HEK293T (cell line): ENCODE data around the gene FAM120A.

Experiments used
- CTCF ChIA-PET: fragments of 350-600 bp; formaldehyde crosslinking; extraction: SDS; loops from one replicate; lab custom pipeline; 2021; ENCODE audit warnings: antibody characterized with exemption, inconsistent platforms; lab: Yijun Ruan, JAX
- POLR2A ChIA-PET: fragments of 350-600 bp; formaldehyde crosslinking; extraction: SDS; loops from one replicate; lab custom pipeline; 2020; ENCODE audit warnings: antibody characterized with exemption, inconsistent platforms; lab: Yijun Ruan, JAX
- DNase-seq: peaks from one replicate; pipeline ENCODE4 v3.0.0; 2012; ENCODE audit warnings: mixed read lengths; ENCODE audit errors: extremely low spot score
- ARNT ChIP-seq: fragments of 450-650 bp; IDR thresholded peaks from 2 replicates; pipeline ENCODE4 v1.6.1; 2017; ENCODE audit warnings: mild to moderate bottlenecking
- BHLHE40 ChIP-seq: fragments of 450-650 bp; IDR thresholded peaks from 2 replicates; pipeline ENCODE4 v1.6.1; 2016; ENCODE audit warnings: mild to moderate bottlenecking, moderate library complexity, borderline replicate concordance
- CTBP1 ChIP-seq: fragments of 450-650 bp; IDR thresholded peaks from 2 replicates; pipeline ENCODE4 v1.6.1; 2016; ENCODE audit warnings: borderline replicate concordance
- ELF4 ChIP-seq: fragments of 450-650 bp; IDR thresholded peaks from 2 replicates; pipeline ENCODE4 v1.6.1; 2017; ENCODE audit warnings: antibody characterized with exemption
- FOXA1 ChIP-seq: fragments of 450-650 bp; IDR thresholded peaks from 2 replicates; pipeline ENCODE4 v1.6.1; 2016; ENCODE audit warnings: mild to moderate bottlenecking
- FOXK2 ChIP-seq: fragments of 450-650 bp; IDR thresholded peaks from 2 replicates; pipeline ENCODE4 v1.6.1; 2016; ENCODE audit warnings: mild to moderate bottlenecking
- FOXM1 ChIP-seq: fragments of 450-650 bp; IDR thresholded peaks from 2 replicates; pipeline ENCODE4 v1.6.1; 2017; ENCODE audit warnings: mild to moderate bottlenecking, borderline replicate concordance
- HDGF ChIP-seq: fragments of 450-650 bp; IDR thresholded peaks from 2 replicates; pipeline ENCODE4 v1.6.1; 2017; ENCODE audit warnings: antibody characterized with exemption, borderline replicate concordance
- L3MBTL2 ChIP-seq: fragments of 450-650 bp; conservative IDR thresholded peaks from 2 replicates; pipeline ENCODE4 v1.6.1; 2016; ENCODE audit warnings: mild to moderate bottlenecking
- LEF1 ChIP-seq: fragments of 450-650 bp; IDR thresholded peaks from 2 replicates; pipeline ENCODE4 v1.6.1; 2017; ENCODE audit warnings: mild to moderate bottlenecking, borderline replicate concordance
- NFRKB ChIP-seq: fragments of 450-650 bp; IDR thresholded peaks from 2 replicates; pipeline ENCODE4 v1.6.1; 2016; ENCODE audit warnings: mild to moderate bottlenecking, moderate library complexity
- SP1 ChIP-seq: fragments of 450-650 bp; IDR thresholded peaks from 2 replicates; pipeline ENCODE4 v1.6.1; 2017
- SUZ12 ChIP-seq: fragments of 450-650 bp; IDR thresholded peaks from 2 replicates; pipeline ENCODE4 v1.6.1; 2016; ENCODE audit warnings: mild to moderate bottlenecking
- TARDBP ChIP-seq: fragments of 450-650 bp; IDR thresholded peaks from 2 replicates; pipeline ENCODE4 v1.6.1; 2016
- ZNF384 ChIP-seq: fragments of 450-650 bp; IDR thresholded peaks from 2 replicates; pipeline ENCODE4 v1.6.1; 2016
- TF ChIP-seq, protein P1 (sequence below): fragments of 450-650 bp; IDR thresholded peaks from 2 replicates; pipeline ENCODE4 v1.6.1; 2016

Gene FAM120A

DNA sequence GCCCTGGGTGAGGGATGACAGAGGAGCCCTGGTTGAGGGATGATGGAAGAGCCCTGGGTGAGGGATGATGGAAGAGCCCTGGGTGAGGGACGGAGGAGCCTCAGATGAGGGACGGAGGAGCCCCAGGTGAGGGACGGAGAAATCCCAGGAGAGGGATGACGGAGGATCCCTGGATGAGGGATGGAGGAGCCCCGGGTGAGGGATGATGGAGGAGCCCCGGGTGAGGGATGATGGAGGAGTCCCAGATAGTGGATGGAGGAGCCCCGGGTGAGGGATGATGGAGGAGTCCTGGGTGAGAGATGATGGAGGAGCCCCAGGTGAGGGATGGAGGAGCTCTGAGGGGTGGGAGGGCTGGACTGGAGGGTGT is 135.8 kb downstream of the FAM120A start:
- TF ChIP-seq ZNF384 (no peak), NFRKB (no peak), SP1 (no peak), ARNT (no peak), ELF4 (no peak), FOXK2 (no peak)
- TF ChIP-seq, protein P1, sequence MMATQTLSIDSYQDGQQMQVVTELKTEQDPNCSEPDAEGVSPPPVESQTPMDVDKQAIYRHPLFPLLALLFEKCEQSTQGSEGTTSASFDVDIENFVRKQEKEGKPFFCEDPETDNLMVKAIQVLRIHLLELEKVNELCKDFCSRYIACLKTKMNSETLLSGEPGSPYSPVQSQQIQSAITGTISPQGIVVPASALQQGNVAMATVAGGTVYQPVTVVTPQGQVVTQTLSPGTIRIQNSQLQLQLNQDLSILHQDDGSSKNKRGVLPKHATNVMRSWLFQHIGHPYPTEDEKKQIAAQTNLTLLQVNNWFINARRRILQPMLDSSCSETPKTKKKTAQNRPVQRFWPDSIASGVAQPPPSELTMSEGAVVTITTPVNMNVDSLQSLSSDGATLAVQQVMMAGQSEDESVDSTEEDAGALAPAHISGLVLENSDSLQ: no peak
- ChIA-PET CTCF (no interaction called here), POLR2A (no interaction called here)

DNA sequence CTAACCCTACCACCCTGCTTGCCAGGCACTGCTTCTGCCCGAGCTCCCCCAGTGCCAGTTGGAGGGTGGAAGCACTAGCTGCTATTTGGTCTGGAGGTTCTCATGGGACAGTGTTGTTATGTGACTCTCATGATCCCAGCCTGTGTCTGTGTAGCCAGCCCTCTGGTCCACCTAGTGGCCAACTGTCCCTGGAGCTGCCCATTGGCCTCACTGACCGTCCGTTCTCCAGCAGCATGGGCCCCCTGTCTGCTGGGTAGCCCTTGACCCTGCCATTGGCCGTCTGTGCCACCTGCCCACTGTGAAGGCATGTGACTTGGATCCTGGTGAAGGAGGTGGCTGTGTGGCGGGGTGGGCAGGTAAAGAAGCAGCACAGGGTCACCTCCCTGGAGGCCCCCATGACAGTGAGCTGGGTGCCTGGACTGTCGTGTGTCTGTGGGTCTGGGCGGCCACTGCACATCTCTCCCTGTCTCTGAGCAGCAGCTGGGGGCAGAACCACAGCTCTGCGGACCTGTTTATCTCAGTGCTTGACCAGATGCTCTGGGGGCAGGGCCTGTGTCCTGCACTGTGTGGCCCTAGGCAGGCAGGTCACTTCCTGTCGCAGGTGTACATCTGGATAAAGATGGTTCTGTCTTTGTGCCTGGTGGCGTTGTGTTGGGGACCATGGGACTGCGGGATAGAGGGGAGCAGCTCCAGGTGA is 136.3 kb downstream of the FAM120A start:
- CTCF ChIA-PET: no interaction called here
- DNase-seq: no peak
- TF ChIP-seq SP1 (no peak), ZNF384 (no peak), CTBP1 (no peak), TARDBP (no peak), ARNT (no peak), L3MBTL2 (no peak), HDGF (no peak), NFRKB (no peak), FOXK2 (no peak)
- TF ChIP-seq, protein P1: no peak
- POLR2A ChIA-PET: no interaction called here

More for the DNA sequence above, 135.8 kb downstream of the FAM120A start:
- DNase-seq: no peak

DNA sequence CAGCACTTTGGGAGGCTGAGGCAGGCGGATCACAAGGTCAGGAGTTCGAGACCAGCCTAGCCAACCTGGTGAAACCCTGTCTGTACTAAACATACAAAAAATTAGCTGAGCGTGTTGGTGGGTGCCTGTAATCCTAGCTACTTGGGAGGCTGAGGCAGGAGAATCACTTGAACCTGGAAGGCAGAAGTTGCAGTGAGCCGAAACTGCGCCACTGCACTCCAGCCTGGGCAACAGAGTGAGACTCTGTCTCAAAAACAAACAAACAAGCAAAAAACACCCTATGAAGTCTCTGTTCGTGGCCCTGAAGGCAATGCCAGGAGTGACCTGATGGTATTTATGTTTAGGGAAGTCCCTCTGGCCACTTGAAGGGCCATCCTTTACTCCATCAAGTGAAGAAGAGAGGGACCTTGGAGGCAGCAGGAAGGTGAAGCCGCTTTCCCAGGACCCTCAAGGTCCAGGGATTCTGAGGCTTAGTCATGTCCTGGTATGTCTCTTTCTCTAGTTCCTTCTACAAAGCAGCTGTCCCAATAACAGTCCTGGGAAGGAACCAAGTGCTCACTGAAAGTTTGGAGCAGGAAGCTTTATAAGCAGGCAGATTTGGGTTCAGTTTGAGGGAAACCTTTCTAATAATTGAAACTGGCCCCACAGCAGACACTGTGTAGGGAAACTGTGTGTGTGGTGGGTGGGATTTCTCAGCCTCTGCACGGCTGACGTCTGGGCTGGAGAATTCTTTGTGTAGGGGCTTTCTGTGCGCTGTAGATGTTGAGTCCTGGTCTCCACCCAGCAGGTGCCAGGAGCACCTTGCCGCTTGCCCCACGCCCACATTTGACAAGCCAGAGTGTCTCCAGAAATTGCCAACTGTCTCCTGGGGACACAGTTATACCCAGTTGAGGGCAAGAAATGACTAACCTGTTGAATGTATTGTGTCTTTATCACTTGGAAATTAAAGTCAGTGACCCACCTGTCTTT is 137.4 kb downstream of the FAM120A start:
- no peak for DNase-seq
- ChIA-PET POLR2A (no interaction called here), CTCF (no interaction called here)
- TF ChIP-seq FOXM1 (no peak), LEF1 (no peak)

DNA sequence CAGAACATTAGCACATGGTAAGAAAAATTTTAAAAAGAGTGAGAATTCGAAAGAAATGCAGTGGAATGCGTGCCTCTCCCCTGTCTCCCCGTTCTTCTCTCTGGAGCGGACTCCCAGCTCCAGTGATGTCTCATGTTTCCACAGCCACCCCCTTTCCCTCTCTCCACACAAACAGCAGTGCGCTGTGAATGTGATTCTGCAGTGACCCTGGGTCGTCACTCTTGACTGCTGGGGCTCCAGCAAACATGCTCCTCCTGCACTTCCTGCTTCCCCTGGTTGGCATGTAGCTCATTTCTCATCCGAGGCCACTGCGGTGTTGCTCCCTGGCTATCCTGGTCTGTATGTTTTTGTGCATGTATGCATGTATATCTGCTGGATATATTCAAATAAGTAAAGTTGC is 138.2 kb downstream of the FAM120A start:
- POLR2A ChIA-PET: no interaction called here
- TF ChIP-seq CTBP1 (no peak), FOXK2 (no peak), FOXA1 (no peak), HDGF (no peak), BHLHE40 (no peak), ZNF384 (no peak)
- TF ChIP-seq, protein P1: no peak
- no peak for DNase-seq
- CTCF ChIA-PET: no interaction called here

DNA sequence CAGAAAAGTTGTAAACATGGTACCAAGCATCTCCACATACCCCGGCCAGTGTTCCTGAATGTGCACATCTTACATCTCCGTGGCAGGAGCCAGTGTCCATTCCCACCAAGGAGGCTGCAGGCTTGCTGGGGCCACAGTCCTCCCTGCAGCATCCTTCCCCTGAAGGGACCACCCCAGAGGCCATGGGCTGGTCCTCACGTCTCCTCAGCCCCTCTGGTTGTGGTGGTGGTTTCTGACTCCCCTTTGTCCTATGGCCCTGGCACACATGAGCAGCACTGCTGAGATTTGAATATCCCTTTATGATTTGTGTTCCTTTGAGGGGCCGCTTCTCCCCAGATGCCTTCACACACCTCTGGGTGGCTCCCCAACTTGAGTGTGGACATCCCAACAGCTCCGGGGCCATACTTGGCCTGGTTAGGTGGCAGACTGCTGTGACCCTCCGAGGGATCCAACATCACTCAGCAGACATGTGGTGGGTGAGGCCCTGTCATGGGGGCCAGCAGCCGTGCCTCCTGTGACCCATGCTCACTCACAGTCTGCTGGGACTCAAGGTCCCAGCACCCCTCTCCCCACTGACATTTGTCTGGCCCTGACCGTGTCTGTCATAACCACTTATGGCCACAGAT is 139.2 kb downstream of the FAM120A start:
- ChIA-PET CTCF (interaction anchor here (1.0 kb wide), 1 partner anchor 9 kb away, joined by 3 read pairs; no protein-coding TSS in a partner anchor), POLR2A (interaction anchor here (0.9 kb wide), 1 partner anchor 24 kb away, joined by 4 read pairs; no protein-coding TSS in a partner anchor)
- no peak for DNase-seq
- TF ChIP-seq HDGF: no peak
- TF ChIP-seq NFRKB: no peak
- no peak for TF ChIP-seq BHLHE40
- no peak for TF ChIP-seq SP1
- TF ChIP-seq ARNT: no peak
- TF ChIP-seq L3MBTL2: no peak
- TF ChIP-seq ELF4: no peak
- no peak for TF ChIP-seq CTBP1
- TF ChIP-seq SUZ12: no peak
- no peak for TF ChIP-seq TARDBP
- TF ChIP-seq FOXM1: no peak
- no peak for TF ChIP-seq FOXA1
- TF ChIP-seq, protein P1: no peak
- TF ChIP-seq ZNF384: no peak
- no peak for TF ChIP-seq FOXK2
- TF ChIP-seq LEF1: no peak
